Ramos (cell line): ENCODE measurements around the gene SVIL.
"Not testable (repeated sequence)": the region's sequence is repeated elsewhere in the genome, so short reads cannot be mapped to it uniquely, and the experiment has no call there.

Source experiments
- in situ Hi-C: fragments of 300-500 bp; cut with MboI; formaldehyde crosslinking; loops from one replicate; pipeline ENCODE4 v1.14.3; 2022; ENCODE audit warnings: low sequenced_read_pairs; ENCODE audit not compliant: unreplicated experiment

The SVIL gene

DNA sequence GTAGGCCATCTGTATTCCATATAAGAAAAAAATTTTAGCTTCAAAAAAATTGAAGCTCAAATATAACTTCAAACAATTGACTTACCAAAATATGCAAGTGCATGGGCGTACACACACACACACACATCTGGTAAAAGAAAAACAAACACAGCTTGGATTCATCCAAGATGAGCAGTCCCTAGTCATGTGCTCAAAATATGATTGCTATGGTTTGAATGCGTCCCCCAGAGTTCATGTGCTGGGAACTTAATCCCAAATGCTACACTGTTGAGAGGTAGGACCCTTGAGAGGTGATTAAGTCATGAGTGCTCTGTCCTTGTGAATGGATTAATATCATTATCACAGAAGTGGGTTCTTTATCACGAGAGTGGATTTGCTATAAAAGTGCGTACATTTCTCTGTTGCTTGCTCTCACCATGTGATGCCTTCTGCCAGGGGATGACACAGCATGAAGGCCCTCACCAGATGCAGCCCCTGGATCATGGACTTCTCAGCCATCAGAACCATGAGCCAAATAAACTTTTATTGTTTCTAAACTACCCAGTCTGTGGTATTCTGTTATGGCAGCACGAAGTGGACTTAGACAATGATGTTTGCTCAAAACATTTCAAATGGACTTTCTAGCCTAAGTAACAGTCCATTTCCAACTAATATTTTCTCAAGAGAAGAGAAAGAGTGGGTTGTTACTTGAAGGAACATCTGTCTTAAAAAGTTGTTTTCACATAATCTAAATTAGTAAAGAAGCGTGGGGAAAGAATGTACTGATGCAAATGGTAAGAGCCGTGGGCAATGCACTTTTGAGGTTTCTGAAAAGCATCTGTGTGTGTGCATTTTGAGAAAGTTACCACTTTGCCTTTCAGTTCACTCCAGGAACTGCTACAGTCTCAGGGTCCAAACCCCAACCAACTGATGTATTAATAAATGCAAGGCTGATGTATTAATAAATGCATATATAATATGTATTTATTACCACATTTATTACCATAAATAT, 15.1 kb upstream of the SVIL start:
- in situ Hi-C loops: no loop called here

DNA sequence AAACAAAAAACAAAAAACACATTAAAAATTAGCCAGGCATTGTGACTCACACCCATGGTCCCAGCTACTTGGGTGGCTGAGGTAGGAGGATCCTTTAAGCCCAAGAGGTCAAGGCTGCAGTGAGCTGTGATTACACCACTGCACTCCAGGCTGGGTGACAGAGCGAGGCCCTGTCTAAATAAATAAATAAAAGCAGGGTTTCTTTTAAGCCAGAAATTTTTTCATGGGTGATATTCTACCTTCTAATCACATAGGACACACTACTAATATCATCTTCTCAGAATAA, 14.2 kb upstream of the SVIL start:
- in situ Hi-C loops: no loop called here

DNA sequence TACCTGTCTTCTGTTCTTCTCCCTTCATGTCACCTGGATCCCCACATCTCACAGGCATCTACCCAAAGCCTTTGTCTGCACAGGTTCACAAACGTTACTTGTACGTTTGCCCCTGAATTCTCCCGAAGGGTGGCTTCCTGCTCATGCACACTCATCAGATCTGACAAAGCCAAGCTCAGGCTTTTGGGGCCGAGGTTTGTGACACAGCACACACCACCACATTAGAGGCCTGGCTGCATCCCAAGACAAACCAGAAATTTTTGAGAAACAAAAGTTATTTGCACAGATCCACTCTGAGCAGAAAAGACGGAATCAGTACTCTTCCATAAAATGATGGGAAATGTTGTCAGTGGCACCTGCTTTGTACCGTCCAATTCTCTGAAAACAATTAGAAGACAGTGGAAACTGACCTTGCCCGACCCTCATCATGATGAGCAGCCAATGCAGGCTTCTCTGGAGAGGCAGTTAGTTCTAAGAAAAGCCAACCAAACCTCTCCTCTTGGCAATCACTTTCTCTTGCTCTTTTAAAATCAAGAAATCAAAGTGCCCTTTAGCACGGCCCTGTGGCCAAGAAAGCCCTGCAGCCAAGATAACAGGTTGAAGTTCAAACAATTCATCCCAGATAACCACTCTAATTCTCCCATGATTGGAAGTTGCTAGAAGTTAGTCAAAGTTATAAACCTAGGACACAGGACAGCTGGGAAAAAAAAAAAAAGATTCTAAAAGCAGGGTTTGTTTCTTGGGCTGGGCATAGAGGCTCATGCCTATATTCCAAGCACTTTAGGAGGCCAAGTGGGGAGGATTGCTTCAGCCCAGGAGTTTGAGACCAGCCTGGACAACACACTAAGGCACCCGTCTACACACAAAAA, 13.6 kb upstream of the SVIL start:
- in situ Hi-C loops: no loop called here

DNA sequence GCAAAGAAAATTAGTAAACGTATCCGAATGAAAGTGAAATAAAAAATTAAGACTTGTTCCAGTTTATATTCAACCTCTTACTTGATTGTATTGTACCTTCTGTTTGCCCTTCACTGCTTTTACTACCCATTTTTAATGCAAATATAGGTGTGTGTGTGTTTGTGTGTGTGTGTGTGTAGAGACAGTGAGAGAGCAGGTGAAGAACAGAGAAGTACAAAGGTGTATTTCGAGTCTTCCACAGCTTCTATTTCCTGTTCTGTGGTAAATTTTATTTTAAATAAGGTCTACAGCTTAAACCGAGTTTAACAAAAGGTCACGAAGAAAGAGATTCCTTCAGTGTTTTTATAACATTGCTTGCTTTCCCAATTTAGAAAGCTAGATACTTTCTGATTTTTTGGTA, 12.7 kb upstream of the SVIL start:
- in situ Hi-C loops: no loop called here

DNA sequence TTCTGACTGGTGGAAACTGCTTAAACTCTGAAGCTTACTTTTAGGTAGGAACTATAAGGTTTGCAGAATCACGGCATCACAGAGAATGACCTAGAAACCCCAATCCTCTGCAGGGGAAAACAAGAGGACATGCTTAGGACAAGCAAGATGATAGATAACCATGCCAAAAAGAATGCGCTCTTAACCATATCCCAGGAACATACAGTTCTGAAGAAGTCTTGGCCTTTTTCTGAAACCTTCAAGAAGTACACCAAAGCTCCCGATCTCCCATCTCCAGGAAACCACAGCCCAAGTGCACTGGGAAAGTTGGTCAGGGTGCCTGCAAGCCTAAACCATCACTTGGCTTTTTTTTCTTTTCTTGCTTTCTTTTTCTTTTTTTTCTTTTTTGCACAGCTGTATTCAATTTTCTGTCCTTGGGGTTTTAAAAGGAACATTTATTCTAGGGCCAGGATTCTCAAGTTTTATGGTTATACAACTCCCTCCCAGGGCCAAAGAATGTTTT, 12.2 kb upstream of the SVIL start:
- in situ Hi-C loops: no loop called here

DNA sequence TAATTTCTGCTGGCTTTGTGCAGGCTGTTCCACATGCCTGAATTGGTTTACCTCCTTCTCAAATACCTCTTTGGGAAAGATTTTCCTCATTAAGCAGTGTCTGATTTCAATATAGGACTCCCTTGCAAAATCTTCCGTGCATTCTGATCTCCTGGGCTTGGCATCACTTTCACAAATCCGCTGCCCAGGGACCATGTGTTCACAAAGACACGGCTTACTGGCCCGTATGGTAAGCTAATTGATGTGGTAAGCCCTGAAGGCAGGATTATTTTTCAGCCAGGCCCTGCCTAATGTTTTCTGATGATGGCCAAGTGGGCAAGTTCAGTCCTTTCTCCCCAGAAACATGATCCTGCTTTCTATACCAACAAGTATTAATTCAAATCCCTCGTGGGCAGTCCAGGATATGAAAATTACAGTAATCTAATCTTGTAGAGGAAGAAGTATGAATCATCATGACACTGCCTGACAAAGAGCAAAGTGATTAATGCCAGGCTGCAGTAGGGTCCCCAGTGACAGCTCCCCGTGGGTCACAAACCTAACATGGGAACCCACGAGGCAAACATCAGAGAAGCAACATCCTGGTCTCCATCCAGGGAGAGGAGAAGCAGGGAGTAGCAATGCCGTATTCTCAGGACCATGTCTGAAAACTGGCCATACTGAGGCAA, 11.6 kb upstream of the SVIL start:
- in situ Hi-C loops: no loop called here

DNA sequence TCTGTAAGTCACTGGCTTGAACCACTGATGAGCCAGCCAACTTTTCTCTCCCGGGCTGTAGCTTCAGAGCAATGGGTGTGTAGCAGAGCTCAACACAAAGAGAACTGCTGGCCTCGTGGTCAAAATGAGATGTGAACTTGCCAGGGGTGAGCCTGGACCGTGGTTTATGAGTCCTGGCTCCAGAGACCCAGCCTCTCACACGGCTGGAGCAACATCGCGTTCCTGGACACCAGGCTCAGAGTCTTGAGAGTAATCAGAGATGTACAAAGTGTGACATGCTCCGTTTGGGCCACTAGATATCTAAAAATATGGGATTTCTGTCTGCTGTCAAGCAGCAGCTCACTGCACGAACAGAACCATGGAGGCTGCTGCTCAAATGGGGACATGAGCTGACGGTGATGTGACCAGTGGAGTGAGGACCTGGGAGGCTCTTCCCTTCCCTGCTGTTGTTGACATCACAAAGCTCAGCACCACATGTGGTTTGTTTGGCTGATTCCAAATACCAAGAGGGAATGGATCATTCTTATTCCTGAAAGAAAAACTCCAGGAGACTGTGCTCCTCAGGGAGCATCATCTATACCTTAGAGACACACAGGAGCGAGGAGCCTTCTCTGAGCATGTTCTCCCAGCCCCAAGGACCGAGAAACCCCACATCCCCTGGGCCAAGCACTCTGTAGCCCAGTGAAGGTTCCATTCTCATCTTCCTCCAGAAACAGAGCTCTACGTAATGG, 9.2 kb upstream of the SVIL start:
- in situ Hi-C loops: no loop called here

DNA sequence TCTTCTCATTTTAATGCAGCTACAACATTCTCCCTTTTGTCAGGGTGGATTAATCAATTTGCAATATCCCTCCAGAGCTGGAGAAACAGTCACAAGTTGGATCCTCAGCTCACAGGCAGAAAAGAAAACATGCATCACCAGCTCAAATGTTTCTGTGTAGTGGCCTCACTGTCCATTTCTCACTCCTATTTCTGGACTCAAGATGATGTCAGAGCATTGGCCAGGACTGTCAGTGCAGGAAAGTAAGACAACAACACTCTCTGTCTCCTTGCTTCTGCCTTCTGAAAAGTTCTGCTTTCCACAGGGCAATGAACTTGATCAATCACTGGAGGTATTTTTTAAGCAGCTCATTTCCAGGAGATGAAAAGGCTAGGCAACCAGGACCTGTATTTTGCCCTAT, 8.2 kb upstream of the SVIL start:
- in situ Hi-C loops: no loop called here

DNA sequence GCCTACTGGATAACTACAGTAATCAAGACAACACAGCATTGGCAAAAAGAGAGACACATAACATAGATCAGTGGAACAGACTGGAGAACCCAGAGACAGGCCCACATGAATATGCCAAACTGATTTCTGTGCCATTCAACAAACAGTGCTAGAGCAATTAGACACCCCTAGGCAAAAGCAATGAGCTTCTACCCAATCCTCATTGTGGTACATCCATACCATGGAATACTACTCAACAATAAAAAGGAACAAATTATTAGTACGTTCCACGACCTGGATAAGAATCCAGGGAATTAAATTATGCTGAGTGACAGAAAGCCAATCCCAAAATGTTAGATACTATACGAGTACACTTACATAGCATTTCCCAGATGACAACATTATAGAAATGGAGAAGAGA, 2.8 kb upstream of the SVIL start:
- in situ Hi-C loops: no loop called here

DNA sequence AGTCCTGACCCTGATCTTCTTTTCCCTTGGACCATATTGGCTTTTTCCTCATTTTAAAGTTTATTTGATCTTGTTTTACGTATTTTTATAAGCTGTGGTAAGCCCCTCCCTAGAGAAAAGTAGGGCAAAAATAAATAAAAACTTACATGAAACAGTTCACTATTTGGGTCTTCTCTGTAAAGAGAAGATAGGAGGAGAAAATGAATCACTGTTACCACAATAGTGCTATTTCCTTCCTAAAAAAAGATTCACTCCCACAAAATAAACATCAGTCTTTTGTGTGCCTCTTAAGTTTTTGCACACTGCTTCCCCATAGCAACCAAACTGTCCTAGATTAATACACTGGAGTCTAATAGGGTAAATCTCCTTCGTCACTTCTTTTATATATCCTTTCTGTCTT, 1.4 kb upstream of the SVIL start:
- in situ Hi-C loops: no loop called here

DNA sequence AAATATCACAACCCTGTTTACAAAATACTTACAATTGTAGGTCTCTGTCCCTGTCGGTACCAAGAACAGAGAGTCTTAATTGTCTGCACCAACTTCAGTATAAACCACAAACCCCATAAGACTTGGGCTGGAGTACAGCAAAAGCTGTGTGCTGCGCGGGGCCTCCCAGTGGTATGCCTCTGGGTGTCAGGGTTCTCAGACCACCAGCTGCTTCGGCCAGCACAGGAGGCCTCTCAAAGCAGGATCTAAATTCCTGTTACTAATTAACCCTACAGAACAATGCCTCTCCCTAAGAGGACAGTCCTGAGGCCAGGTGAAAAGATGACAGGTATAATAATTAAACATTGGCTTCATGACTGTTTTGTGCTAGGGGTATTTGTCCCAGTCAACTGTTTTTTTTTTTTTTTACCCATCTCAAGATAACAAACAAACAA, 957 bp upstream of the SVIL start:
- in situ Hi-C loops: no loop called here

DNA sequence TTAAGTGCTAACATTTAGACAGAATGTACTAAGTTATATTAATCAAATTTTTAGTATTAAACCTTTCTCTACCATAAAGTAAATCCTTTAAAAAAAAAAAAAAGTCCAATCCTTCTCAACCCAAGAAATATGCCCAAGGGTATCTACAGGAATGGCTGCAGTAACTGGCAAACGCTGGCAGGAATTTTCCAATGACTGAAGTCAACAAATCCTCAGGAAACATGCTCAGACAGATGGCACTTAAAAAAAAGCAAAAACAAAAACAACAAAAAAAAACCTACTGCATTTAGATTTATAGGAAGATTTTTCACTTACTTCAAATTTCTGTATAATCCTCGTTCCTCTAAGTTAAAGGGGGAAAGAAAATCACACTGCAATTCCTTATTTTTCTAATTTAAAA, 666 bp downstream of the SVIL start:
- in situ Hi-C loops: no loop called here

DNA sequence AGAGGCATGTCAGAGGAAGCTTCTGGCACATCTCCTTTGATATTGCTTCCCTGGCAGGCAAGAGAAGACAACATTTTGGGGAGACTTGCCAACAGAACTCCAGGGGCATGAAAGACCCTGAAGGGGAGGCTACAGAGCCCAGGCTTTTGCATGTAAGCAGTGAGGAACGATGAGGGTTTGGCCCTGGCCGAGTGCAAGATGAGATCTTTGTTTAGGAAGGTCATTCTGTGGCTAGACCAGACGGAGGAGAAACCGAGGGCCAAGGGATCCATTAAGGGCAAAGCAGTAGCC, 3.8 kb downstream of the SVIL start:
- in situ Hi-C loops: no loop called here

DNA sequence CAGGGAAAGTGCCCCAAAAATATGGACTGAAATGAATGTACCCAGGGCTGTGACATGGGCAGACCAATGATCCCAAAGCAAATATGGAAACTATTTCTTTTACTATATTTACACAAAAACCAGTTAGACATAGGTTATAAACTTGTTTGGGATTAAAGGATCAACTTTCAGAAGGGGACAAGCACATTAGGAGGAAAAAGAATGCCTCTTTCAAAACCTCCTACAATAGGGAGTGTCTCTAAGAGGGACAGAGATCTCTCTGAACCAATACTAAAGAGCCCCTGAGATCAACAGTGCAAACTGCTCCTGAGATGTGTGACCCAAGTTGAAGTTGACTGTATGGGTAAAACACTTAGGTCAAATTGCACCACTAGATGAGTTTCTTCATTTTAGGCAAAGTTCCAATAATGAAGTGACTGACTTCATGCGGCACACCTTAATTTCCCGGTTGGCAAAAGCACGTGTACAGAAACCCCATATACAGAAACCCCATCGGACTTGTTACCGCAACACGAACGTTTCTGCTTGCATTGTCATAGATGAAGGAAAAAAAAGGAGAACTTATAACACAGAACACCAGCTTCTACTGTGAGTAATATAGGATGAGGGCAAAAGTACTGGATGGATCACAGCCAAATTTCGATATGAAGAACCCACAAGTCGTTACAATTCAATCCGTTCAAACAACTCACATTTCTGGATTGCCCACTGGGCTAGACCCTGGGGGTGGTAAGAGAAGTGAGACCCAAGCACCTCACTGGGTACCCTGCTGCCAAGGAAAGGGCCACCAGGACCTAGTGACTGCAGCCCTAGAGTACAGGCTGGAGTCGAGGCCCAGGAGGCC, 4.3 kb downstream of the SVIL start:
- in situ Hi-C loops: no loop called here

DNA sequence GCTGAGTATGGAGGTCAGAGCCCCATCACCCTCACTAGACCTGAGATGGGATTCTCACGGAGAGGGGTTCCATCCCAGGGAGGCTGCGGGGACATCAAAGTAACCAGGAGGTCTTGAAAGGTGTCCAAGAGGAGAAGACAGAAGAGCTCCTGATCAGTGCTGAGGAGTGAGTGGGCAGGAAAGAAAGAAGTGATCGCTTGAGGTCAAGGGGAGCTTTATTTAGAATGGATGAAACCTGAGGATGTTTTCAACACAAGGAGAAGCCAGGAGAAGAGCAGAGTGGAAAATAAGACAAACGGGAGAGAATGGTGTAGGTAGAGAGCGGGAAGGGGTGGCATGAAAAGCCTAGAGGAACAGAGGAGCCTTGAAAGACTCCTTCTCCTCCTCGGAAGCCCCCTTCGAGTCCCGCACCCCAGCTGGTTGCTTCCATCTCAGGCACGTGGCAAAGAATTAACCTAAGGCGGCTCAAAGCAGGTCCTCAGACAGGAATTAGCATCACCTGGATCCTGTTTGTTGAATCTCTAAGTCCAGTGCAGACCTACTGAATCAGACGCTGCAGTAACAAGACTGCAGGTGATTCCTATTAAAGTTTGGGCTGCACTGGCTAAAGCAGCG, 5.8 kb downstream of the SVIL start:
- in situ Hi-C loops: no loop called here

DNA sequence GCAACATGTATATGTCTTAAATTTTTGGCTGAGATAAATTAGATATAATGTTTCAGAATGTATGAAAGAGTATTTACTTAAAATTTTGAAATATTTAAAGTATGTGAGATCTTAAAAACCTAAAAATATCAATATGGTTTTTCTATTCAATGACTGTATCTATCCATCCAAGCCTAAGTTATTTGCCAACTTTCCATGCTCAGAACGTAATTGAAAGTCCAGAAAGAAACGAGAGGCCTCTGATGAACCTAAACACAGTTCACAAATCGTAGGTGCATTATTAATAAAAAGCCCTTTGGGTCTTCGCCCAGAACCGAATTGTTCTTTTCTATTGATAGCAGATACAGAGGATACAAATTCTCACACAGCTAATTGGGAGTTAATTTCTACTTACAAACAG, 6.5 kb downstream of the SVIL start:
- in situ Hi-C loops: no loop called here

DNA sequence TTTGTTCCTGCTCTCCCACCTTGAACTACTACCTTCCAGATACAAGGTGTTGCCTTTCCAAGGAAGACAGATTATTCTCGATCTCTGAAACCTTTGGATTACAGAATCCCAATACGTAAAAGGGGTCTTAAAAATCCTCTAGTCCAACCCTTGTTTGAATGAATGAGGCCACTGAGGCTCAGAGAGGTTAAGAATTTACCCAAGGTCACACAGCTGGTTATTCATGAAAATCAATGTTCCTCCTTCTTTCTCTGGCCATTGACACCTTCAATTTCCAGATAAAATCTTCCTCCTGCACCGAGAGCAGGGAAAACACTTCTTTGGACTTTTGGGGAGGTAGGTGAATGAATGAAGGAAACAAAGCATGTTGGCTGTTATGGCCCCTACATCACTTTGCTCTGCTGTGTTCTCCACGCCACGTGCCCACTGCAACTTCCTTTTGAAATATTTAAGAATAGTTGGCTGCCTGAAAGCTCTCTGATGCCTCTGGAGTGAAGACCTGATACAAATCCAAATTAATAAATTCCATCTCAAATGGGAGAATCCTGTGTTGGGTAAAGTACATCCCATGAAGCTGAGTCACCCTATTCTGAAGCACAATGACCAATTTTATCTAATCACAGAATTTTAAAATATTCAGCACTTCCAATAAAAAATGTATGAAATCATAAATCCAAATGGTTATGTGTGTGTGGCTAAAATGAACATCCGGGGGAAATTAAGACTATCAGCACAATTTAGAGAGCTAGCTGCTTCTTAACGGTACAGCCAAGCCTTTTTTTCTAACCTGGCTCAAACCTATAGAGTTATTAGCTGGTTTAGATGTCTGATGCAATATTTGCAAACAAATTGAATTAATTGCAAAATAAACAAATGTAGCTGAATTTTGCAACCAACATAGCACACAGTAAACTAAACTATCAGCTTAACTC, 7.3 kb downstream of the SVIL start:
- in situ Hi-C loops: no loop called here

DNA sequence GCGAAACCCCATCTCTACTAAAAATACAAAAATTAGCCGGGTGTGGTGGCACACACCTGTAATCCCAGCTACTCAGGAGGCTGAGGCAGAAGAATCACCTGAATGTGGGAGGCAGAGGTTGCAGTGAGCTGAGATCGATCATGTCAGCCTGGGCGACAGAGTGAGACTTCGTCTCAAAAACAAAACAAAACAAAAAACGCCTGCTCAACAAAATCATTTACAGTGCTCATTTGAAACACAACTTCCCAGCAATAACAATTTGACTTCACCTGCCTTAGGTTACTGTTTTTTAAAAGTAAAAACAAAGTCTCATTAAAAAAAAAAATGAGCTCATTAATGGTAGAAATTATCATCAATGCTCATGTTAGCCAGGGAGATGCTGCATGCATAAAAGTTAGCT, 10.4 kb downstream of the SVIL start:
- in situ Hi-C loops: not testable (repeated sequence)
